T-helper 22 cell (primary cell): Measurements from ENCODE around the gene C14orf132.
"Not testable (repeated sequence)": the region's sequence is repeated elsewhere in the genome, so short reads cannot be mapped to it uniquely, and the experiment has no call there.

Experiments used
- DNase-seq: peaks from one replicate; pipeline ENCODE4 v3.0.0-alpha.2; 2020; ENCODE audit warnings: low read depth

The C14orf132 gene

GRCh38 chr14:96060186-96060933 lies 21.2 kb downstream of the C14orf132 start:
- DNase-seq = no peak

GRCh38 chr14:96062010-96062409 lies 22.8 kb downstream of the C14orf132 start:
- DNase-seq = no peak

GRCh38 chr14:96062506-96062905 lies 23.3 kb downstream of the C14orf132 start:
- no peak for DNase-seq

- DNase-seq = no peak
Measured at GRCh38 chr14:96064866-96065265, 25.7 kb downstream of the C14orf132 start.

GRCh38 chr14:96065661-96066459 lies 26.7 kb downstream of the C14orf132 start:
- DNase-seq = no peak

DNA sequence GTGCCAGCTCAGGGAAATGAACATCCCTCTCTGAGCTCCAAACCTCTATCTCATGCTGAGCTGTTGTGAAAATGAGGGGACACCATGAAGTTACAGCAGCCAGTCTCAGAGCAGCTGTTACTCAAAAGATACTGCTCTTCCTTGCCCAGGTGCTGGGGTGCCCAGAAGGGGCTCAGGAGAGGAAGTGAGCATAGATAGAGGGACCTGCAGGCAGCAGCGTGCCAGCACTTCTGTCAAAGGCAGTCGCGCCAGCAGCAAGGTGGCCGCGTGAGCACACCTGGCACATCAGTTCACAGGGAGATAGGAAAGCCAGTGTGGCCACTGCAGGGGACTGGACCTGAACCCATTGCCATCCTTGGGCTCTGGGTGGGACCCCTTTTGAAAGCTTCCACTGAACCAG lies 27.8 kb downstream of the C14orf132 start:
- DNase-seq = no peak

GRCh38 chr14:96067985-96068930 lies 29.1 kb downstream of the C14orf132 start:
- no peak for DNase-seq

GRCh38 chr14:96069421-96069820 lies 30.3 kb downstream of the C14orf132 start:
- no peak for DNase-seq

DNA sequence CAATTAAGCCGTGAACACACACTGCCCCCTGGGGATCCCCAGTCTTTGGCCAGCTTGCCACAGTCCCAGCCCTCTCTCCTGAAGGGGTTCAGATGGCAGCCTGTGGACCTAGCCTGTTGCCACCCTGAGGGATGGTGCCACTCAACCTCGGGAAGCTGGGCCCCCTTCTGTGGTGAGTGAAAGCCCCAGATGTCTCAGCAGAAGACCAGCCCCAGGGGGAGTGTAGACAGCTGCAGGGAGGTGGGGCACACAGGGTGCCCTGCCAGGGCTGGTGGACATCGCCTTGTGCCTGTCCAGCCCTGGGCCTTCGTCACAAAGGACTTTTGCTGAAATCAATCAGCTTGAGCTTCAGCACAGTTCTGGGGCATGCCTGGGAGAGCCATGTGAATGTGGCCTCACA lies 32.4 kb downstream of the C14orf132 start:
- DNase-seq = no peak

DNA sequence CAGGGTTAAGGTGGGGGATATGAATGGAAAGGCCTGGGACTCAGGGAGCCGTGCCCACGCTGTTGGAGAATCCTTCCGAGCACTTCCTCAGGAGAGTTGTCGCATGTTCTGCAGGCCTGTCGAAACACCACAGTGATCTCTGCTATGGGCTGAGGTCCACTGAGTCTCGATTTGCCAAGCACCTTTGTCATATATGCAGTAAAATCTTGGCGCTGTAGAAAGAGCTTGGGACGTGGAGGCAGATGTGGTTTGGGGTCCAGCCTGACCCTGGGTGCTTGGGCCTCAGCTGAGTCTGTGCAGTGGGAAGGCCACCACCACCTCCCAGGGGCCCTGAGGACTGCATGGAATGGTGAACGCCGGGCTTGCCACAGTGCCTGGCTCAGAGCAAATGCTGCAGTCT lies 32.9 kb downstream of the C14orf132 start:
- no peak for DNase-seq

- no peak for DNase-seq
Measured at GRCh38 chr14:96072746-96073145, 33.6 kb downstream of the C14orf132 start.

GRCh38 chr14:96073260-96074039 lies 34.3 kb downstream of the C14orf132 start:
- not testable (repeated sequence) for DNase-seq

- DNase-seq = no peak
Measured at GRCh38 chr14:96077983-96078624, 38.9 kb downstream of the C14orf132 start.

DNA sequence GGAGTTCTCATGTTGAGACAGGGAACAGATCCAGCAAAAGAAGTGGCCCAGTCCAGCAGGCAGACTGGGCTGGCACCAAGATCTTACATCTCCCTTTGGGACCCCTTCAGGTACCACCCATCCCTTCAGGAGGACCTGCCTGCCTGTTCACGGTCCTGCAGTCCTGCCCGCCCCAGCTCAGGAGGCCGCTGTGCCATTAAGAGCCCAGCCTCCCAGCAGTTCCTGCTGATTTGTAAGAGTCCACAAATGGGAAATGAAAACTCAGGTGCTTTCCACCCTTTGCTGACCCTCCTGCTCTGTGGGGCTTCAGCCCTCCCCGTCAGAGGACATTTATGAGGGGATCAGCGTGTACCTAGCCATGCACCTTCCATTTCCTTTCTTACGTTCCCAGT lies 39.5 kb downstream of the C14orf132 start:
- no peak for DNase-seq

DNA sequence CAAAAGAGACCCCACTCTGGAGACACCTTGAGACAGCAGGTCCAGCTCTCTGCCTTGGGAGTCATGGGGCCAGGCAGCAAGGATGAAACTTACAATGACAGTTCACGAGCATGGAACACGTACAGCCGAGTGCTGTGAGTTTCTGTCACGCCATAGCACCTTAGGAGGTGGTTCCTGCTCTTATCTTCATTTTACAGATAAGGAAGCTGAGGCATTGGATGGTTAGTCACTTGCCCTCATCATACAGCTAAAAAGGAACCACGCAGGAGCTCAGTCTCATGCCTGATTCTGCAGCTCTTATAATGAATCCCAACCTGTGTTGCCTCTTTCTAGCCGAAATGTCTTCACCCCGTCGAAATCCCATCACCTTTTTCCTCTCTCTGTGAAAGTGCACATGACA lies 39.9 kb downstream of the C14orf132 start:
- DNase-seq = no peak

- DNase-seq = no peak
Measured at GRCh38 chr14:96080571-96080970, 41.4 kb downstream of the C14orf132 start.

- DNase-seq = no peak
Measured at GRCh38 chr14:96081224-96081623, 42.1 kb downstream of the C14orf132 start.

DNA sequence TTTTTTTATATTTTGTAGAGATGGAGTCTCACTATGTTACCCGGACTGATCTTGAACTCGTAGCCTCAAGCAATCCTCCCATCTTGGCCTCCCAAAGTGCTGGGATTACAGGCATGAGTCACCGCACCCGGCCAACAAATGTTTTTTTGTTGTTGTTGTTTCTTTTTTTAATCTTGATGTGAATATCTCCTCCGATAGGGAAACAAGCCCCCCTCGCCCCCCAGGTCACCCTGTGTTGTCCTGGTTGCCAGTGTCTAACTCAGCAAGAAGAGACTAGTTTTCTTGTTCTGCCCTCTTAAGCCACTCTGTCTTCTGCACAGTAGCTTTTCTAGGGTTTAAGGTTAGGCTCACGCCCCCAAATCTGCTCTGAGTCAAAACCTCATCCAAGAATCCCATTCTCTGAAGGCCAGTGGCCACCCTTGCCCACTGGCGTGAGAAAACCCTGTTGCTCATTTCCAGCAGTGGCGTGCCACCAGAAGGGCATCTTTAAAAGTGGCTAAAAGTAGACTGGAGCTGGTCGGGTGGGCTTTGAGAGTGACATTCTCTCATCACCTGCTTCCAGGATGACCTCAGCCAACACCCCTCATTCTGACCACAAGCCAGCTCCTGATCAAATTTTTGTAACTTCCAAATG lies 42.7 kb downstream of the C14orf132 start:
- no peak for DNase-seq

- DNase-seq = no peak
Measured at GRCh38 chr14:96082420-96083300, 43.5 kb downstream of the C14orf132 start.
